Measurements from ENCODE around the gene MCCD1. TPM values are rescaled to one million over a fixed set of nuclear protein-coding genes. Genes with fewer than 3 reads are reported as not detected.

Gene MCCD1
- total RNA-seq, 1 experiment from 2014 or later, result not detected

DNA sequence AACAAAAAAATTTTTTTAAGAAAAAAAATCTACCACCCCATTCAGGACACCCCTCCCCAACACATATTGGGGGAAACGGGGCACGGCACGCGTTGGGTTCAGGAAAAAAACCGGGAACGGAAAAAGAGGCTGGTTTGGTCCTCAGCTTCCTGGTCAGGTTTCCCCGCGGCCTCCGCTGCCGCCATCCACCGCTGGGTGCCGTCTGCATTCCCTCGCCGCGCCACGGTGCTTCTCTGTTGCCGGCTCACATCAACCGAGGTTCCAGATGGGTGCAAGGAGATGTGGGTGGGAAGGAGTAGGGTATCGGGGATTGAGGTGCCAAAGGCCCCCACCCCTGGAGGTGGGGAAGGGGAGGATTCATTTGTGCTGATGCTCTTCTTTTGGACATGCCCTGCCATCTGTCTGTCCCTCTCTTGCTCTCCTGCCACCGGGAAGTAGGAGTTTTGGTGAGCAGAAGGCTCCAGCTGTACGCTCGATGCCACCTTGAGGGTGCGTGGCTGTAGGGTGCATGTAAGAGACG lies 5.8 kb downstream of the MCCD1 start:
- no peak overlapping the region for H3K4me2 ChIP-seq (ENCODE audit: insufficient read depth, insufficient read length, low read length)
- no peak overlapping the region for H3K9ac ChIP-seq (ENCODE audit: extremely low read depth, insufficient read length, low read length)
- Mint-ChIP-seq H3K27me3 (ENCODE audit: low read depth) (no peaks in the 10 kb centered on the region), H3K4me3 (no peak overlapping the region), H3K9me3 (no peaks in the 10 kb centered on the region), H3K4me1 (peaks cover 34 to 43% of the 10 kb centered on the region in 2 experiments), H3K36me3 (ENCODE audit: insufficient read depth in 1 of 3, low read depth in 3 of 3) (peaks cover 86 to 98% (median 96%) of the 10 kb centered on the region in 3 experiments), H3K27ac (no peak overlapping the region; a peak in 1 of 7 replicates)
- no peak overlapping the region for H4K8ac ChIP-seq (replicated peaks; ENCODE audit: insufficient read length, low read depth, low read length)
- peaks cover 4% of the 10 kb centered on the region for H4K20me1 ChIP-seq (ENCODE audit: control insufficient read depth, insufficient read depth, insufficient read length)
- no peak overlapping the region for H3K18ac ChIP-seq (ENCODE audit: insufficient read length, low read depth, low read length)
- no peaks in the 10 kb centered on the region; the same call in 1 of the 2 replicates for H3K4me1 ChIP-seq (ENCODE audit: insufficient read depth, low read length)
- no peak overlapping the region for H2AFZ ChIP-seq (ENCODE audit: low read length)
- no peak overlapping the region for H3K14ac ChIP-seq (ENCODE audit: insufficient read depth, low read length)
- H2AK5ac ChIP-seq (ENCODE audit: insufficient read length, low read length), result no peak overlapping the region
- H2BK15ac ChIP-seq (ENCODE audit: low read depth, low read length), result no peak overlapping the region
- H3K4ac ChIP-seq (ENCODE audit: low read depth, low read length), result no peak overlapping the region
- no peak for DNase-seq
- no peak for TF ChIP-seq CTCF (conservative IDR thresholded peaks at IDR 0.05)
- WGBS (ENCODE audit: extremely low coverage, insufficient read length, low lambda C conversion rate), result no CpG with 5 or more reads among the region's 24 CpGs
- no peak overlapping the region for H3K56ac ChIP-seq (ENCODE audit: insufficient read length, low read depth, low read length)
- H3K9me3 ChIP-seq (ENCODE audit: control insufficient read depth, low read depth, low read length), result no peaks in the 10 kb centered on the region
- no peak overlapping the region for H2BK20ac ChIP-seq (ENCODE audit: low read depth, low read length, poor library complexity, severe bottlenecking)
- no peak overlapping the region for H2BK12ac ChIP-seq (ENCODE audit: insufficient read length, low read depth, low read length)
- H3K23ac ChIP-seq (ENCODE audit: insufficient read length, low read depth, low read length), result no peak overlapping the region
- no peak overlapping the region for H2BK5ac ChIP-seq (ENCODE audit: insufficient read length, low read length)
- H3K27me3 ChIP-seq (ENCODE audit: insufficient read depth, low read length), result no peaks in the 10 kb centered on the region
- H4K5ac ChIP-seq (ENCODE audit: insufficient read length, low read depth, low read length), result no peak overlapping the region
- peaks cover 14% of the 10 kb centered on the region for H3K79me2 ChIP-seq (ENCODE audit: insufficient read depth, low read length)
- H2BK120ac ChIP-seq (ENCODE audit: low read depth, low read length, poor library complexity, severe bottlenecking), result no peak overlapping the region
- no peak overlapping the region for H4K91ac ChIP-seq (ENCODE audit: insufficient read length, low read depth, low read length)
- peaks cover 16% of the 10 kb centered on the region for H3K79me1 ChIP-seq (ENCODE audit: insufficient read depth, low read depth, low read length, poor library complexity, severe bottlenecking)
- no peak overlapping the region for H3T11ph ChIP-seq (ENCODE audit: low read length)
- H3K23me2 ChIP-seq (ENCODE audit: insufficient read length, low read depth, low read length, poor library complexity, severe bottlenecking), result no peaks in the 10 kb centered on the region
- no peak overlapping the region for H3K27ac ChIP-seq (ENCODE audit: insufficient read length, low read depth, low read length)

Data from H9 (cell line).